Cardiac muscle cell (in vitro differentiated cells and primary cell): Measurements from ENCODE around the gene TNKS2. TPM values are rescaled to one million over a fixed set of nuclear protein-coding genes. Genes with fewer than 3 reads are reported as not detected.

ENCODE experiments used
- DNase-seq, 2 donors: peaks; one replicate each; pipeline versions ENCODE4 v3.0.0 to v3.0.0-alpha.2; 2010 to 2017; ENCODE audit warnings: low read depth in 1 of 2, low spot score in 1 of 2
- H3K27ac ChIP-seq: fragments of 200-600 bp; sonication (generic); 2 replicates; pipeline ENCODE4 v1.5.1; 2016
- H3K27me3 ChIP-seq: fragments of 200-600 bp; sonication (generic); 2 replicates; pipeline ENCODE4 v1.6.0; 2016; ENCODE audit warnings: control low read depth
- H3K36me3 ChIP-seq: fragments of 200-600 bp; sonication (generic); 2 replicates; pipeline ENCODE4 v1.5.1; 2016; ENCODE audit warnings: control low read depth
- H3K4me1 ChIP-seq: fragments of 200-600 bp; sonication (generic); 2 replicates; pipeline ENCODE4 v1.8.1; 2017; ENCODE audit warnings: low read depth, mild to moderate bottlenecking, mixed run types
- H3K4me3 ChIP-seq: fragments of 200-600 bp; sonication (generic); 2 replicates; pipeline ENCODE4 v1.5.1; 2016; ENCODE audit warnings: mild to moderate bottlenecking
- H3K9me3 ChIP-seq: fragments of 200-600 bp; sonication (generic); 2 replicates; pipeline ENCODE4 v1.5.1; 2017; ENCODE audit warnings: low read depth, mild to moderate bottlenecking, control low read depth
- CTCF ChIP-seq: IDR thresholded peaks from 2 replicates; pipeline ENCODE4 v1.5.1; 2012; ENCODE audit warnings: low read depth, mild to moderate bottlenecking, low read length
- polyA plus RNA-seq: library from polyadenylated mRNA; unstranded; fragments of >200 nt; fragmentation: Nextera tagmentation; extraction: Ambion mirVana; gene quantifications from 2 replicates; pipeline ENCODE4 v1.2.1, GENCODE V29; 2016
- total RNA-seq: library from RNA; depleted of rRNA; stranded (reverse); fragments of >200 nt; gene quantifications from 2 replicates; pipeline ENCODE4 v1.2.3, GENCODE V29; 2016

The TNKS2 gene
- total and polyA plus RNA-seq, 2 experiments from 2014 or later = 22.8 to 52.9 TPM

DNA sequence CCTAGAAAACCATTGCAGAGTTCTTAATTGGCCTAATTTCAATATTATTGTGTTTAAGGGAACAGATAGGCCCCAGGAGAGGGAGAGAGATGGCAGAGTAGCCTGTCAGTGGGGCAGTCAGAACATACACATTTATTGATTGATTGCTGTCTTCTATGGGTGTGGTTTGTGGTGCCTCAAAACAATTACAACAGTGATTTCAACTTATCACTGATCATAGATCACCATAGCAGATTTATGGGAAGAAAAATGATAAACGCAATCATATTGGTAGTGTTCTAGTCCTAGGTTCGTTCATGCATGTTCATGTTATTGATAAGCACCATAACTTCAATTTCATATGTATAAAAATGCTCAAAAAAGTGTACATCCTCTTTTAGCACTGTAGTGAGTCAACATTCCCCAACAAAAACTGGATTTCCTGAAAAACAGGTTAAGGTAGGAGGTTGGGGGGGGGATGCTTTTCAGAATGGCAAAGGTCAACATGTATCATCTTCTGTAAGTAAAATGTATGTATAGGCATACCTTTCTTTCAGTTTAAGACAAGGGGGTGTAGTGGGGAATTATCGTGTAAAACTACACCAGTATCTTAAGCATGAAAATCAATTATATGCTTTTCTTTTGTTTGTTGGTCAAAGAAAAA is 1.1 kb upstream of the TNKS2 start:
- no peak for TF ChIP-seq CTCF
- Histone ChIP-seq H3K27me3 (no peaks in the 10 kb centered on the region), H3K36me3 (no peaks in the 10 kb centered on the region), H3K4me1 (peaks cover 36% of the 10 kb centered on the region), H3K4me3 (peak overlapping the region; percentile 94), H3K9me3 (no peaks in the 10 kb centered on the region), H3K27ac (peak overlapping the region; percentile 98)
- no peak for DNase-seq

DNA sequence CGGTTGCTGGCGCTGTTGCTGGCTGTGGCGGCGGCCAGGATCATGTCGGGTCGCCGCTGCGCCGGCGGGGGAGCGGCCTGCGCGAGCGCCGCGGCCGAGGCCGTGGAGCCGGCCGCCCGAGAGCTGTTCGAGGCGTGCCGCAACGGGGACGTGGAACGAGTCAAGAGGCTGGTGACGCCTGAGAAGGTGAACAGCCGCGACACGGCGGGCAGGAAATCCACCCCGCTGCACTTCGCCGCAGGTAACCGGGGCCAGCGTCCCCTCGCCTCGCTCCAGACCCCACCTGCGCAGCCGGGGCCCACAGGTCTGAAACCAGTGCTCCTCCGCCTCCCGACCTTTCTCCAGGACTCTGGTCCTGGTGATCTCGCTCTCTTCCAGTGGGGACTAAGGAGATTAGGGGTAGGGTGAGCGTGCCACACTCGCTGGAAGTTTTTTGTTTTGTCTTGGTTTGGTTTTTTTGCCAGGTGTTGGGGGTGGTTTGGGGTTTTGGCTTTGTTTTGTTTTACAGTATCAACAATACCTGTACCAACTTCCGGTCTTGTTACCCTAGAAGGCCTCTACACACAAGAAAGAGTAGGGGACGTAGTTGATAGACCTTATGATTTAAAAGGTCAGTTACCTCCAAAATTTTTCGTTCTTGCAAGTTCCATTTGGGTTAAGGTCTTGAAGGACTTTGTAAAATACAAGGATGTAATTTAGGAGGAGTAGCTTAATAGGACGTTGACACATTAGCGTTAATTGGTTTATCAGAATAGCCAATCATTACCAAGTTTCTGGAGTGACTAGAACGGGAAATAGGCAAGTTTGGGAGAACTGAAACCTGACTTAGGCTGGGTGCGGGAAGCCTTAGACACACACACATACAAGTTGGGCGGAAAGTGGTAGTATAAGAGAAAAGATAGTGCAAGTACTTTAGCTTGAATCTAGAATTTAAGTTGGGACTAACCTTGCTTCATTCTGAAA is 704 bp downstream of the TNKS2 start:
- TF ChIP-seq CTCF = no peak
- peak overlapping the region; percentile 94 for H3K4me3 ChIP-seq
- peak overlapping the region; percentile 98 for H3K27ac ChIP-seq
- peaks cover 36% of the 10 kb centered on the region for H3K4me1 ChIP-seq
- H3K9me3 ChIP-seq = no peaks in the 10 kb centered on the region
- DNase-seq = peak in 1 of 2 donors; percentile 51
- H3K36me3 ChIP-seq = no peaks in the 10 kb centered on the region
- no peaks in the 10 kb centered on the region for H3K27me3 ChIP-seq

- H3K27ac ChIP-seq = peak overlapping the region; percentile 98
- H3K4me3 ChIP-seq = peak overlapping the region; percentile 94
- H3K36me3 ChIP-seq = no peaks in the 10 kb centered on the region
- H3K4me1 ChIP-seq = peaks cover 36% of the 10 kb centered on the region
- no peak for TF ChIP-seq CTCF
- DNase-seq = no peak
- H3K9me3 ChIP-seq = no peaks in the 10 kb centered on the region
- no peaks in the 10 kb centered on the region for H3K27me3 ChIP-seq
Measured at GRCh38 chr10:91799612-91799975, 1.4 kb downstream of the TNKS2 start.

- Histone ChIP-seq H3K4me3 (peak overlapping the region; percentile 94), H3K36me3 (peaks cover 6% of the 10 kb centered on the region), H3K4me1 (peaks cover 38% of the 10 kb centered on the region), H3K9me3 (no peaks in the 10 kb centered on the region), H3K27ac (peak overlapping the region; percentile 98), H3K27me3 (no peaks in the 10 kb centered on the region)
- TF ChIP-seq CTCF = no peak
- no peak for DNase-seq
Measured at GRCh38 chr10:91800182-91800581, 2.0 kb downstream of the TNKS2 start.

- no peak overlapping the region for H3K27ac ChIP-seq
- H3K9me3 ChIP-seq = no peaks in the 10 kb centered on the region
- H3K4me3 ChIP-seq = peak overlapping the region; percentile 94
- peaks cover 44% of the 10 kb centered on the region for H3K4me1 ChIP-seq
- no peaks in the 10 kb centered on the region for H3K27me3 ChIP-seq
- H3K36me3 ChIP-seq = peaks cover 6% of the 10 kb centered on the region
- TF ChIP-seq CTCF = no peak
- no peak for DNase-seq
Measured at GRCh38 chr10:91800756-91801155, 2.5 kb downstream of the TNKS2 start.
